HG03066 (cell line): ENCODE results near the gene SMYD5.
A peak's percentile ranks its signal among the peaks of the same experiment; 100 is the strongest.

Source experiments
- ATAC-seq: cut with Tn5 transposase; IDR thresholded peaks from one replicate; pipeline ENCODE4 v1.9.1; 2021; ENCODE audit warnings: low read depth; ENCODE audit not compliant: unreplicated experiment

The SMYD5 gene

DNA sequence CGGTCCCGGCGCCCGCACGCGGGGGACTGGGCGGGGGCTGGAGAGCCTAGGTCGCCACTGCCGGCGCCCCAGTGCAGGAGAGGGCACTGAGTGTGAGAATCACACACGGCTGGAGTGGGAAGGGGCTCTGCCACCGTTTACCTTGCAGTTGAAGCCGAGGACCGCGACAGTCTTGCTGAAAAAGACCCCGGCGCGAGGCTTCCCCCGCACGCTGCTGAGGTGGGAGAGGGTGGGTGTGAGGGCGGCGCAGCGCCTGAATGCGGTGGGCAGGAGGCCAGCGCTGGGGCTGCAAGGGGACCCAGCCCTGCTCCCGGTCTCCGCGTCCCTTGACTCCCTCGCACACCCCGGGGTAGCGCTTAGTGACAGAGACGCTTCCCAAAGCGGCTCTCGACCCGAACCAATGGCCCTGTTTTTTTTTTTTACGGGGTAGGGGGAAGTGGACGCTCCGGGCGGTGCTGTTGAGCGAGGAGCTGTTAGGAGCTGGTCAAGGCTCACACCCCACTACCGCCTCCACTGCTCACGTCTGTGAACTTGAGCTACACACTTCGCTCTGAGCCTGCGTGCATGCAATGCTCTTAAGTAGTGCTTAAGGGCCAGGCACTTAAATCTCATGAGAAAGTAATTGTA, 10.9 kb upstream of the SMYD5 start:
- no peak for ATAC-seq

DNA sequence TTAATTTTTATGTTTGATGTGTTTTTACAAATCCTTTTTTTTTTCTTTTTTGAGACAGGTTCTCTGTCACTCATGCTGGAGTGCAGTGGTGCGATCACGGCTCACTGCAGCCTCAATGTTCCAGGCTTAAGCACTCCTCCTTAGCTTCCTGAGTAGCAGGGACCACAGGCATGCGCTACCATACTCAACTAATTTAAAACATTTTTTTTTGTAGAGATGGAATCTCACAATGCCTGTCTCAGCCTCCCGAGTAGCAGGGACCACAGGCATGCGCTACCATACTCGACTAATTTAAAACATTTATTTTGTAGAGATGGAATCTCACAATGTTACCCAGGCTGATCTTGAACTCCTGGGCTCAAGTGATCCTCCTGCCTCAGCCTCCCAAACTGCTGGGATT, 8.4 kb upstream of the SMYD5 start:
- ATAC-seq = no peak

DNA sequence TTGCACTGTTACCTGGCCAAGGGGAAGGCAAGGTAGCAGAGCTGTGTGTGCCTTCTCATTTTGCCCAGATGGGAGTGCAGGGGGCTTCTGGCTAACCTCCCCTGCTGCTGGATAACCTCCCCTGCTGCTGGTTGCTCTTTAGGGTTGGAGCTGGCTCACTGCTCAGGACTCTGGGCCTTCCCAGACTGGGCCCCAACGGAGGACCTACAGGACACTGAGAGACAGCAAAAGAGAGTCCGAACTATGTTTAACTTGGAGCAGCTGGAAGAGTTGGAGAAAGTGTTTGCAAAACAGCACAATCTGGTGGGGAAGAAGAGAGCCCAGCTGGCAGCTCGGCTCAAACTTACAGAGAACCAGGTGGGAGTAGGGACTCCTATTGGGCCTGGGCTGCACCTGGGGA, 5.8 kb upstream of the SMYD5 start:
- no peak for ATAC-seq

DNA sequence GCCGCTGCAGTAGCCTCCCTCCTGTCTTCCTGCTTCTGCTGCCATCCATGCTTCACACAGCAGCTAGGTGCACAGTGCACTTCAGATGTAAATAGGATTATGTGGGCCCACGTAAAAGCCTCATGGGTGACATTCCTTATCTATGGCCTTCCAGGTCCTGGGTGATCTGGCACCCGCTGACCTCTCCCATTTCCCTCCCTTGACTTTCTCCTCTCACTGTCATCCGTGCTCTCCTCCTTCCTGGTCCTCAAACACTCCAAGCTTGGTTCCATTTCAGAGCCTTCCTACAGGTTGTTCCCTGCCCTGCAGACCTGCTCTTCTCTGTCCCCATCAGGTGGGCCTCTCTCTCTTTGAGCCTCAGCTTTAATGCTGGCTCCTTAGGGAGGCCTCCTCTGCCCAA, 4.0 kb upstream of the SMYD5 start:
- no peak for ATAC-seq

- no peak for ATAC-seq
These were observed 3.3 kb upstream of the SMYD5 start for GRCh38 chr2:73210696-73211095.

DNA sequence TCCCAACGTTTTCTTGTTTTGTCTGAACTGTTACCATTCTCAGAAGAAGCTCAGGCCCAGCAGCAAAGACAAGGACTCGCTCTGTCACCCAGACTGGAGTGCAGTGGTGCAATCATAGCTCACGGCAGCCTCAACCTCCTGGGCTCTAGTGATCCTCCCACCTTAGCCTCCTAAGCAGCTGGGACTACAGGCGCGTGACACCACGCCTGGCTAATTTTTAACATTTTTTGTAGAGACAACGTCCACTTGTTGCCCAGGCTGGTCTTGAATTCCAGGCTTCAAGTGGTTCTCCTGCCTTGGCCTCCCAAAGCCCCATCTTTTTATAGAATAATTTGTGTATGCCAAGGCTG, 2.0 kb upstream of the SMYD5 start:
- no peak for ATAC-seq

DNA sequence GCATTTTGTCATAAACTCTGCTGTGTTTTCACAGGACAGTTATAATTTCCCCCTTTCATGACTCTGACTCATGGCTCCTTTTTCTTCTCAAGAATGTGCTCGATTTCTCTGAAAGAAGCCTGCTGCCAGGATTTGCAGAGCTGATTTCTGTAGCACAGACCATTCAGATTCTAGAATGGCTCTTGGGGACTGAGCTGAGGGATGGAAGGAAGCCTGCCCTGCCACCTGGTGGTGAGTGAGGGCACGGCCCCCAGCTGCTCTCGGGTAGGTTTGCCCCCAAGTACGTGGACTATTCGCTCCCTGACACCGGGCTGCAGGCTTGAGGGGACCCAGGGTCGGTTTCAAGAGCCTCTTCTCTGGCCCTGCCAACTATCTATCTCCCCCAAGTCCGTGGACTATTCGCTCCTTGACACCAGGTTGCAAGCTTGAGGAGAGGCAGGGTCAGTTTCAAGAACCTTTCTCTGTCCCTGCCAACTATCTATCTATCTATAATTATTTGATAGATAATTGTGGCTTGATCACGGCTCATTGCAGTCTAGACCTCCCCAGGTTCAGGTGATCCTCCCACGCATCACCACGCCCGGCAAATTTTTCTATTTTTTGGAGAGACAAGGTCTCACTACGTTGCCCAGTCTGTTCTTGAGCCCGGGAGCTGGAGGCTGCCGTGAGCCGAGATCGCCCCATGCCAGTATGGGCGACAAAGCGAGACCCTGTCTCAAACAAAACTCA, 1.4 kb upstream of the SMYD5 start:
- peak; percentile 52 for ATAC-seq

DNA sequence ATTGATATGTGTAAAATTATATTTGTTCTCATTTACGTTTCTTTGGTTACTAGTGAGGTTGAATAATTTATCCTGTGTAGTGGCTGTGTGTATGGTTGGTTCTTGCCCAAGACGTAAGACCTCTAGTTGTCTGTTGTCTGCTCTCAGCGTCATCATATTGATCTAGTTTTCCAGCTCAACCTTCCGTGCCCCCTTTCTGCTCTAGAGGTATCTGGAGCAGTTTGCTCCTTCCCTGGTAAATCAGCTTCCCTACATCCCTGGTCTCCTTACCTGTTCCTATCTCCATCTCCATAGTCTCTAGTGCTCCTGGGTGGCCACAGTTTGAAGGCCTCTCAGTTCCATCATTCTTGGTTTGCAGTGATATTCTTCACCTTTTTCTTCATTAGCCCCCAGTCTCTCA, 1.2 kb downstream of the SMYD5 start:
- no peak for ATAC-seq

DNA sequence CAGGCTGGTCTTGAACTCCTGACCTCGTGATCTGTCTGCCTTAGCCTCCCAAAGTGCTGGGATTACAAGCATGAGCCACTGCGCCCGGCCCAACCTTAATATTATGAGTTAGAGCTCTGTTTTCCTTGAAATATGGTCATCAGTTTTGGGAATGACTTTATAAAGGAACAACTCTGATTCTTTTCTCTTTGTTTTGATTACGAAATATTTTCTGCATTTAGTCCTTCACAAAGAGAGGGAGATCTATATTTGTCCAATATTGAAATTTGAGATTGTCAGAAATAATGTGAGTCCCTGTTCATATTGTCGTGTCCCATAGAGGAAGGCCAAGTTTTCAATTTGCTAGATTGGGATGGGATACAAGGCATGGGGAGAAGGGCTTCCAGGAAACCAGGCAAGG, 3.1 kb downstream of the SMYD5 start:
- no peak for ATAC-seq

- no peak for ATAC-seq
These were observed 3.8 kb downstream of the SMYD5 start for GRCh38 chr2:73217826-73218225.

- ATAC-seq = no peak
These were observed 4.3 kb downstream of the SMYD5 start for GRCh38 chr2:73218298-73218697.

DNA sequence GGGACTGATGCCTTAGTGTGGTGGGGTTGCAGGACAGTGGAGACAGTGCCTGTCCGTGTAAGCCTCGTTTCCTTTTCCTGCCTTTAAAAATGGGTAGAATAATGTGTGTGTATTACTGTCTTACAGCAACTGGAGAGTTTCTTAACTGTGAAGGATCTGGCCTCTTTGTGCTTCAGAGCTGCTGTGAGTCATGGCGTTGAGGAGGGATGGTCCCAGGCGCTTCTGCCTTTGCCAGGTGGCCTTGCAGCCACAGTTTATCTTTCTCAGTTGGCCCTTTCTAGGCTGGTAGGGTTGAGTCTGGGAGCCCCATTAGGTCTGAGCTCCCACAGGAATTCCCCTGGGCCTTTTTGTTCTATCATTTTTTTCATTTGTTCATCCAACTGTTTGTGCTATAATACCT, 9.8 kb downstream of the SMYD5 start:
- no peak for ATAC-seq

GRCh38 chr2:73225513-73226360, 11.7 kb downstream of the SMYD5 start:
- no peak for ATAC-seq

- no peak for ATAC-seq
These were observed 13.0 kb downstream of the SMYD5 start for GRCh38 chr2:73227086-73227485.

GRCh38 chr2:73228631-73229030, 14.6 kb downstream of the SMYD5 start:
- ATAC-seq = no peak

- ATAC-seq = no peak
These were observed 18.5 kb downstream of the SMYD5 start for GRCh38 chr2:73232403-73233153.

- ATAC-seq = peak; percentile 87
These were observed 19.3 kb downstream of the SMYD5 start, which contains the start of gene PRADC1 for GRCh38 chr2:73233154-73233931. Gene PRADC1 (minus strand): TSS chr2:73233239. CDS start chr2:73233160, 79 bp downstream.

DNA sequence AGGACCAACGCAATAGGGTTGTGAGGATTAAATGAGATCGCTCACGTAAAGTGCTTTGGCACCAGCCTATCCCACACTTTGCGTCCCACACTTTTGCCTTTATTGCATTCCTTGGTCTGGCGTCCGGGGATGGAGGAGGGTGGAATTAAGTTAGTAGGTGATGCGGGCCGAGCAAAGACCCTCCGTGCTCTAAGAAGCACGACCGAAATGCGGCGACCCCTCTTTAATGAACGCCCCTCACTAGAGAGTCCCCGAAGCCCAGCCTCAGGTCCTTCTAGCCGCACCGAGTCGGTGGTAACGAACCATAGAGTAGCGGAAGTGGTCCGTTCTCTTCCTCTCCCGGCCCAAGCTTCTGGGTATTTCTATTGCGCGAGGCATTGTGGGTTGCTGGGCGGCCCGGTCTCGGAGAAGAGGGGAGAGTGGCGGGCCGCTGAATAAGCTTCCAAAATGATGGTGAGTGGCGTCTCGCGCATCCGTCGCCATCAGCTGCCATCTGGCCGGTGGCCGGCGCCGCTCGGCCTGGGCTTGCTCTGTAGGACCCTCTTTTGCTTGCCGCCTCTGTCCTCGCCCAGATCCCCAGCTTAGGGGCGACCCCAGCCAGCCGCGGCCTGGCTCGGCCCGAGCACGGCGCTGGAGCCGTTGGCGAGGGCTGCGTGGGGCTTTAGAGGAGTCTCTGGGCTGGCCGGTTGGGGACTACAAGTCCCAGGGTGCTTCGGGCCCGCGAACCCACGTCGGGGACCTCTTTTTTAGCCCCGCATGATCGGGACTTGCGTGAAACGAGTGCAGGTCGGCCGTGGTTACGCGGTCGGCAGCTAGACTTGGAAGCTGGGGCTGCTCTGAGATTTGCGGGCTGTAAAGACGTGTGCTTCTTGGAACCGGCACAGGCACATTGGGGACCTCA, 20.1 kb downstream of the SMYD5 start, which contains the start of gene CCT7:
CCT7 (plus strand) TSS at position 377 of the 901 bp plus-strand sequence; CDS start at position 448, 71 bp downstream.
- peak; percentile 57 for ATAC-seq
